ENCODE results near the gene SLC9A3. TPM values are rescaled to one million over a fixed set of nuclear protein-coding genes. Genes with fewer than 3 reads are reported as not detected.

SLC9A3 gene
- total RNA-seq, 4 donors from 2014 or later: 1.7 to 4.5 (median 2.9) TPM

DNA sequence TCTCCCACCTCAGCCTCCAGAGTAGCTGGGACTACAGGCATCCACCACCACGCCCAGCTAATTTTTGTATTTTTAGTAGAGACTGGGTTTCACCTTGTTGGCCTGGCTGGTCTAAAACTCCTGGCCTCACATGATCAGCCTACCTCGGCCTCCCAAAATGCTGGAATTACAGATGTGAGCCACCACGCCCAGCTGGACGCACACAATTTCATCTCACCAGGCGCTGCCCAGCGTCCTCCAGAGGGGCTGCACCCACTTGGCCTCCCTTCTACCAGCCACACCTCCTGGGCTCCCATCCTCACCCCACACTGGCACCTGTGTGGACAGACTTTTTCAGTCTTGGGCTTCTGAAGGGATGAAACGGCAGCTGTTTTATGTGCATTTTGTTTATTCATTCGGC is 85.1 kb downstream of the SLC9A3 start:
- Histone ChIP-seq H3K36me3 (no peaks in the 10 kb centered on the region), H3K27me3 (peaks cover 0 to 7% (median 6%) of the 10 kb centered on the region in 3 donors), H3K27ac (no peak overlapping the region), H3K4me1 (peaks cover 15 to 17% of the 10 kb centered on the region in 2 donors), H3K4me3 (no peak overlapping the region), H3K9me3 (no peaks in the 10 kb centered on the region)
- intact Hi-C loops (cut with DNase I; ENCODE audit: low total_unique reads): no loop called here
- ATAC-seq: no peak
- DNase-seq: no peak
- in situ Hi-C loops (cut with MboI; ENCODE audit: low sequenced_read_pairs in 4 of 4): no loop called here
- TF ChIP-seq POLR2A (IDR thresholded peaks at IDR 0.05): no peak
- no peak for TF ChIP-seq CTCF (IDR thresholded peaks at IDR 0.05 in 4 of 5, conservative IDR thresholded peaks at IDR 0.05 in 1 of 5)

- intact Hi-C loops (cut with DNase I; ENCODE audit: low total_unique reads): no loop called here
- no peak for ATAC-seq
These were observed 85.7 kb downstream of the SLC9A3 start for GRCh38 chr5:438481-438981.

GRCh38 chr5:437281-437771 is 86.9 kb downstream of the SLC9A3 start:
- peaks cover 7% of the 10 kb centered on the region in 2 donors for H3K4me1 ChIP-seq
- TF ChIP-seq POLR2A (IDR thresholded peaks at IDR 0.05): no peak
- TF ChIP-seq CTCF (IDR thresholded peaks at IDR 0.05 in 4 of 5, conservative IDR thresholded peaks at IDR 0.05 in 1 of 5): no peak
- intact Hi-C loops (cut with DNase I; ENCODE audit: low total_unique reads): no loop called here
- DNase-seq: no peak
- H3K9me3 ChIP-seq: no peaks in the 10 kb centered on the region
- peaks cover 0 to 7% (median 6%) of the 10 kb centered on the region in 3 donors for H3K27me3 ChIP-seq
- in situ Hi-C loops (cut with MboI; ENCODE audit: low sequenced_read_pairs in 4 of 4): no loop called here
- no peak overlapping the region for H3K27ac ChIP-seq
- H3K36me3 ChIP-seq: no peaks in the 10 kb centered on the region
- no peak for ATAC-seq
- H3K4me3 ChIP-seq: no peak overlapping the region

More at GRCh38 chr5:438481-438981, 85.7 kb downstream of the SLC9A3 start:
- Histone ChIP-seq H3K4me1 (peaks cover 10 to 11% of the 10 kb centered on the region in 2 donors), H3K27me3 (peaks cover 0 to 7% (median 6%) of the 10 kb centered on the region in 3 donors), H3K36me3 (no peaks in the 10 kb centered on the region), H3K27ac (no peak overlapping the region), H3K9me3 (no peaks in the 10 kb centered on the region), H3K4me3 (no peak overlapping the region)
- DNase-seq: no peak
- TF ChIP-seq CTCF (IDR thresholded peaks at IDR 0.05 in 4 of 5, conservative IDR thresholded peaks at IDR 0.05 in 1 of 5) (no peak), POLR2A (IDR thresholded peaks at IDR 0.05) (no peak)
- in situ Hi-C loops (cut with MboI; ENCODE audit: low sequenced_read_pairs in 4 of 4): no loop called here

DNA sequence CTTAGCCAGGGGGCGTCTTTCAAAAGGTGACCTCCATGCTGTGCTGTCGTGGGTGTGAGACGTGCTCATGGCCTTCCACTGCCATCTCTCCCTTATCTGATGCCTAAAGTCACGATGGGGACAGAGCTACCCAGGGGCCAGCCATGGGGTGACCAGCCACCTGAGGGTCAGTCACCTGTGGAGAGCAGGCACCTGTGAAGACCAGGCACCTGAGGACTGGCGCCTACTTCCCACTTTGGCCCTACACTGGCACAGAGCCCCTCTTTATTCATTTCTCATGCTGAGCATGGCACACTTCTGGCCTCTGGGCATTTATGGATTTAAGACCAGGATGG is 87.6 kb downstream of the SLC9A3 start:
- TF ChIP-seq POLR2A (IDR thresholded peaks at IDR 0.05) (no peak), CTCF (IDR thresholded peaks at IDR 0.05 in 4 of 5, conservative IDR thresholded peaks at IDR 0.05 in 1 of 5) (no peak)
- no peak for DNase-seq
- H3K36me3 ChIP-seq: no peaks in the 10 kb centered on the region
- H3K9me3 ChIP-seq: no peaks in the 10 kb centered on the region
- peaks cover 0 to 7% (median 6%) of the 10 kb centered on the region in 3 donors for H3K27me3 ChIP-seq
- intact Hi-C loops (cut with DNase I; ENCODE audit: low total_unique reads) (no loop called here), in situ Hi-C loops (cut with MboI; ENCODE audit: low sequenced_read_pairs in 4 of 4) (no loop called here)
- H3K4me1 ChIP-seq: peaks cover 0 to under 1% of the 10 kb centered on the region in 2 donors
- no peak overlapping the region for H3K27ac ChIP-seq
- H3K4me3 ChIP-seq: no peak overlapping the region
- ATAC-seq: no peak

All from gastrocnemius medialis (tissue), 4 donors.